ENCODE data around the gene OTUD3.
"Not testable (repeated sequence)": the region's sequence is repeated elsewhere in the genome, so short reads cannot be mapped to it uniquely, and the experiment has no call there.

The OTUD3 gene

GRCh38 chr1:19869929-19870328 is 12.3 kb upstream of the OTUD3 start:
- DNase-seq: no peak

GRCh38 chr1:19872190-19872589 is 10.0 kb upstream of the OTUD3 start:
- no peak for DNase-seq

GRCh38 chr1:19877181-19877750 is 4.9 kb upstream of the OTUD3 start:
- no peak for DNase-seq

- no peak for DNase-seq
These were observed 4.2 kb upstream of the OTUD3 start for GRCh38 chr1:19877821-19878636.

GRCh38 chr1:19878637-19878985 is 3.6 kb upstream of the OTUD3 start:
- no peak for DNase-seq

- no peak for DNase-seq
These were observed 3.0 kb upstream of the OTUD3 start for GRCh38 chr1:19879227-19879626.

GRCh38 chr1:19879661-19880060 is 2.5 kb upstream of the OTUD3 start:
- no peak for DNase-seq

GRCh38 chr1:19880841-19881240 is 1.4 kb upstream of the OTUD3 start:
- DNase-seq: not testable (repeated sequence)

- no peak for DNase-seq
These were observed 2.1 kb downstream of the OTUD3 start for GRCh38 chr1:19884312-19884711.

- DNase-seq: no peak
These were observed 3.6 kb downstream of the OTUD3 start for GRCh38 chr1:19885821-19886220.

GRCh38 chr1:19888112-19888511 is 5.9 kb downstream of the OTUD3 start:
- no peak for DNase-seq

GRCh38 chr1:19889656-19890055 is 7.5 kb downstream of the OTUD3 start:
- no peak for DNase-seq

- DNase-seq: no peak
These were observed 9.9 kb downstream of the OTUD3 start for GRCh38 chr1:19892129-19892528.

- no peak for DNase-seq
These were observed 10.5 kb downstream of the OTUD3 start for GRCh38 chr1:19892628-19893168.

- no peak for DNase-seq
These were observed 11.5 kb downstream of the OTUD3 start for GRCh38 chr1:19893687-19894086.

- no peak for DNase-seq
These were observed 12.0 kb downstream of the OTUD3 start for GRCh38 chr1:19894218-19894617.

- DNase-seq: no peak
These were observed 19.5 kb downstream of the OTUD3 start for GRCh38 chr1:19901653-19902052.

- no peak for DNase-seq
These were observed 21.4 kb downstream of the OTUD3 start for GRCh38 chr1:19903621-19904020.

GRCh38 chr1:19907456-19907855 is 25.3 kb downstream of the OTUD3 start:
- no peak for DNase-seq

GRCh38 chr1:19909392-19909791 is 27.2 kb downstream of the OTUD3 start:
- no peak for DNase-seq

- no peak for DNase-seq
These were observed 27.8 kb downstream of the OTUD3 start for GRCh38 chr1:19909971-19910370.

- no peak for DNase-seq
These were observed 28.5 kb downstream of the OTUD3 start for GRCh38 chr1:19910650-19911049.

GRCh38 chr1:19918057-19918456 is 35.9 kb downstream of the OTUD3 start:
- DNase-seq: peak; percentile 81

- no peak for DNase-seq
These were observed 38.0 kb downstream of the OTUD3 start for GRCh38 chr1:19920132-19920710.

Measured in T-helper 9 cell (primary cell).